Natural killer cell (primary cell): ENCODE results near the gene SORL1. TPM values are rescaled to one million over a fixed set of nuclear protein-coding genes. Genes with fewer than 3 reads are reported as not detected.
A peak's percentile ranks its signal among the peaks of the same experiment; 100 is the strongest.

ENCODE experiments used
- ATAC-seq, 3 donors: fragments of 150-1000 bp in 2 of 3; fragments of 200-7000 bp in 1 of 3; cut with Tn5 transposase; 1 replicate in 1 of 3; 2 replicates in 2 of 3; pipeline ENCODE4 v1.10.0; 2021; ENCODE audit warnings: mild to moderate bottlenecking in 2 of 3, moderate library complexity in 2 of 3
- DNase-seq, 2 donors: peaks; one replicate each; pipeline versions ENCODE4 v3.0.0 to v3.0.0-alpha.2; 2013 to 2021; ENCODE audit warnings: mixed read lengths in 1 of 2
- H3K27ac ChIP-seq: one replicate; pipeline ENCODE4 v1.5.1; 2013; ENCODE audit warnings: mild to moderate bottlenecking, low read length
- H3K27me3 ChIP-seq: one replicate; pipeline ENCODE4 v1.6.1; 2013; ENCODE audit warnings: low read length; ENCODE audit not compliant: control insufficient read depth, insufficient read depth
- H3K36me3 ChIP-seq: one replicate; pipeline ENCODE4 v1.6.1; 2013; ENCODE audit warnings: low read length; ENCODE audit not compliant: control insufficient read depth, insufficient read depth
- H3K4me1 ChIP-seq: one replicate; pipeline ENCODE4 v1.6.1; 2013; ENCODE audit warnings: low read length; ENCODE audit not compliant: control insufficient read depth, insufficient read depth
- H3K4me3 ChIP-seq: one replicate; pipeline ENCODE4 v1.5.1; 2013; ENCODE audit warnings: low read length
- H3K9me3 ChIP-seq: one replicate; pipeline ENCODE4 v1.6.1; 2013; ENCODE audit warnings: low read length; ENCODE audit not compliant: control insufficient read depth, insufficient read depth
- H3K27ac Mint-ChIP-seq, 2 donors: one replicate each; pipeline ENCODE4 v1.8.0; 2022; ENCODE audit warnings: mild to moderate bottlenecking in 2 of 2, mixed read lengths in 2 of 2, moderate library complexity in 1 of 2
- H3K27me3 Mint-ChIP-seq, 2 donors: one replicate each; pipeline ENCODE4 v1.8.0; 2022; ENCODE audit warnings: low read depth in 2 of 2, mixed read lengths in 2 of 2
- H3K36me3 Mint-ChIP-seq: one replicate; pipeline ENCODE4 v1.8.0; 2022; ENCODE audit warnings: mixed read lengths
- H3K4me1 Mint-ChIP-seq, 2 donors: one replicate each; pipeline ENCODE4 v1.8.0; 2022; ENCODE audit warnings: mixed read lengths in 2 of 2
- H3K4me3 Mint-ChIP-seq: one replicate; pipeline ENCODE4 v1.8.0; 2022; ENCODE audit warnings: mild to moderate bottlenecking, moderate library complexity, mixed read lengths
- H3K9me3 Mint-ChIP-seq, 2 donors: one replicate each; pipeline ENCODE4 v1.8.0; 2022; ENCODE audit warnings: mixed read lengths in 2 of 2
- WGBS: methylation state at CpG from one replicate; pipeline ENCODE4 v1.1.7; 2013; ENCODE audit warnings: missing lambda C conversion rate; ENCODE audit not compliant: insufficient coverage; 5-methylcytosine and 5-hydroxymethylcytosine counted together
- intact Hi-C: fragments of 100-400 bp; cut with micrococcal nuclease; formaldehyde crosslinking; loops from one replicate; pipeline ENCODE4 v1.14.2; 2022
- total RNA-seq, 4 donors: library from RNA; stranded (reverse); fragments of 120-200 nt in 1 of 4; gene quantifications; one replicate each; pipeline versions ENCODE4 v1.2.3 to v1.2.4, GENCODE V29; 2013 to 2022
- TF ChIP-seq, protein P1 (sequence below): fragments of 200-600 bp; IDR thresholded peaks from one replicate; pipeline ENCODE4 v1.8.0; 2022; ENCODE audit warnings: antibody characterized with exemption

The SORL1 gene
- total RNA-seq, 3 donors from 2014 or later (not counting 1 experiment from before 2014, with no cell fraction given), result 386 to 519 (median 456) TPM

DNA sequence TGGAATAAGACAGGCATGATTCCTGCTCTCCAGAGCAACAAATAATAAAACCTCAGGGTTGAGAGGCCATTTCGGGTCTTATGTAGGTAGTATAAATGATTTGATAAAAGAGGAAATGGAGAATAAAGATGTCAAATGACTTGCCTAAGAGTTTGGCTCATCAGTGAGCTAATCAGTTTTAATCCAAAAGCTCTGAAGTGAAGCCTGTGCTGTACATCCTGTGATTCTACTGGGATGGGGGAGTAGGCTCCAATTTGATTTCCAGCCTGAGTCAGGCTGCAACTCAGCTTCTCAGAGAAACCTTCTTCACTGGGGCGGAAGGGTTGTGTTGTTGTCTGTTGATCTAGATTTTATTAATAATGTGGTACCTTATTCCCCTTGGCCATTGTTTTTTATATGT is 192.9 kb downstream of the SORL1 start:
- no peaks in the 10 kb centered on the region for H3K9me3 ChIP-seq
- TF ChIP-seq, protein P1, sequence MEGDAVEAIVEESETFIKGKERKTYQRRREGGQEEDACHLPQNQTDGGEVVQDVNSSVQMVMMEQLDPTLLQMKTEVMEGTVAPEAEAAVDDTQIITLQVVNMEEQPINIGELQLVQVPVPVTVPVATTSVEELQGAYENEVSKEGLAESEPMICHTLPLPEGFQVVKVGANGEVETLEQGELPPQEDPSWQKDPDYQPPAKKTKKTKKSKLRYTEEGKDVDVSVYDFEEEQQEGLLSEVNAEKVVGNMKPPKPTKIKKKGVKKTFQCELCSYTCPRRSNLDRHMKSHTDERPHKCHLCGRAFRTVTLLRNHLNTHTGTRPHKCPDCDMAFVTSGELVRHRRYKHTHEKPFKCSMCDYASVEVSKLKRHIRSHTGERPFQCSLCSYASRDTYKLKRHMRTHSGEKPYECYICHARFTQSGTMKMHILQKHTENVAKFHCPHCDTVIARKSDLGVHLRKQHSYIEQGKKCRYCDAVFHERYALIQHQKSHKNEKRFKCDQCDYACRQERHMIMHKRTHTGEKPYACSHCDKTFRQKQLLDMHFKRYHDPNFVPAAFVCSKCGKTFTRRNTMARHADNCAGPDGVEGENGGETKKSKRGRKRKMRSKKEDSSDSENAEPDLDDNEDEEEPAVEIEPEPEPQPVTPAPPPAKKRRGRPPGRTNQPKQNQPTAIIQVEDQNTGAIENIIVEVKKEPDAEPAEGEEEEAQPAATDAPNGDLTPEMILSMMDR, result no peak
- Mint-ChIP-seq H3K27me3 (no peaks in the 10 kb centered on the region), H3K4me3 (no peak overlapping the region), H3K27ac (no peak overlapping the region), H3K36me3 (no peaks in the 10 kb centered on the region), H3K4me1 (peaks cover 2 to 14% of the 10 kb centered on the region in 2 donors), H3K9me3 (no peaks in the 10 kb centered on the region)
- H3K4me1 ChIP-seq, result peaks cover under 1% of the 10 kb centered on the region
- no peaks in the 10 kb centered on the region for H3K36me3 ChIP-seq
- no peak overlapping the region for H3K27ac ChIP-seq
- no peak for ATAC-seq
- DNase-seq, result no peak
- WGBS, result 92% methylated on average over 2 of the region's 2 CpGs
- intact Hi-C loops, result no loop called here
- no peak overlapping the region for H3K4me3 ChIP-seq
- H3K27me3 ChIP-seq, result no peaks in the 10 kb centered on the region

DNA sequence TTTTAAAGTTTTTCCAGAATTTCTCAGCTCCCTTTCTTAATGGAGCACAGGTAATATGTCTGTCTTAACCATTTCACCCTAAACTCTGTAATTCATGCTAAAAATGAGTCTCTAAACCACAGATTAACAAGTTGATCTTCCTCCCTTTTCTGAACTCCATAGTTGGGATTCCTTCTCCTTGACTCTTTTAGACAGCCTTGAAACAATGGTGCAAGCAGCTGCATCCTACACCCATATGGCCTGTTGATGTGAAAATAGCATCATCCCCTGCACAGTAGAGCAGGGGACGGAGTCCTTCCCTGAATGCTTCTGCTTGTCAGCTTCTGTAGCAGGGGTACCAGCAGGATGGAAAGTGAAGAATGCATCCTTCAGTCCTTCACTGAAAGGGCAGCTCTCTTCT is 193.5 kb downstream of the SORL1 start:
- Mint-ChIP-seq H3K9me3 (no peaks in the 10 kb centered on the region), H3K4me3 (no peak overlapping the region), H3K36me3 (no peaks in the 10 kb centered on the region), H3K4me1 (peaks cover 8 to 20% of the 10 kb centered on the region in 2 donors), H3K27me3 (no peaks in the 10 kb centered on the region), H3K27ac (no peak overlapping the region)
- intact Hi-C loops, result no loop called here
- ATAC-seq, result no peak
- Histone ChIP-seq H3K36me3 (no peaks in the 10 kb centered on the region), H3K27me3 (no peaks in the 10 kb centered on the region), H3K27ac (no peak overlapping the region), H3K4me3 (no peak overlapping the region), H3K9me3 (no peaks in the 10 kb centered on the region), H3K4me1 (peaks cover 7% of the 10 kb centered on the region)
- WGBS, result 100% methylated on average over 1 of the region's 1 CpG
- TF ChIP-seq, protein P1, result no peak
- no peak for DNase-seq

DNA sequence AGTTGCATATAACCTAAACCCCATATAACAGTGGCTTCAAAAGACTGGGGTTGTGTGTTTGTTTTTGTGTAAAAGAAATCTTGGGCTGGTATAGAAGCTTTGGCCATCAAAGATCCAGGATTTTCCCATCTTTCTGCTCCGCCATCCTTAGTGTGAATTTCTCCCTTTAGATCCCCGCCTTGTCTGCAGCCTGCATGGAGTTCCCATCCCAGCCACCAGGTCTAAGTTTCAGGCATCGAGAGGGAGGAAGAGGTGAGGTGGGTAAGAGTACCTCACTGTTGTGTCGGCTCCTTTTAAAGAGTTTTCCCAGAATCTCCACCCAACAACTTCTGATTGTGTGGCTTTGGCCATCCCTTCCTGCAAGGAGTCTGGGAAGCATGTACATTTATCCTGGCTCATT is 196.2 kb downstream of the SORL1 start:
- 95% methylated on average over 2 of the region's 4 CpGs for WGBS
- Mint-ChIP-seq H3K9me3 (no peaks in the 10 kb centered on the region), H3K36me3 (no peaks in the 10 kb centered on the region), H3K4me3 (no peak overlapping the region), H3K4me1 (peaks cover 17 to 30% of the 10 kb centered on the region in 2 donors), H3K27ac (no peak overlapping the region), H3K27me3 (no peaks in the 10 kb centered on the region)
- Histone ChIP-seq H3K27me3 (no peaks in the 10 kb centered on the region), H3K36me3 (no peaks in the 10 kb centered on the region), H3K9me3 (no peaks in the 10 kb centered on the region), H3K4me1 (peaks cover 14% of the 10 kb centered on the region), H3K27ac (no peak overlapping the region), H3K4me3 (no peak overlapping the region)
- TF ChIP-seq, protein P1, result no peak
- DNase-seq (no peak), ATAC-seq (no peak)
- intact Hi-C loops, result no loop called here

DNA sequence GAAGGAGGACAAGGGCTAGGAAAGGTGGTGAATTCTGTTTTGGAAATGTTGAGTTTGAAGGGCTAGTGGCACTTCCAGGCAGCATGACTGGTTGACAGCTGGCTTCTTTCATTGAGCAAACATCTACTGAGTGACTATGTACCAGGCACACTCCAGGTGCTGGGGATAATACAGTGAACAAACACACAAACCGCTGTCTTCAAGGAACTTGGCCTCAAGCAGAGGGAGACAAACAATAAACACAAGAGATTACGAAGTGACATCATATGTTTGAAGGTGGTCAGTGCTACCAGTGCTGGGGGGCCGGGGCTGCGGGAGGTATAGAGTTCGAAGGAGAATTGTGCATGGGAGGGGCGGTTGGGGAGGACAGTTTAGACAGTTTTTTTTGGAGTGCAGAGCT is 197.7 kb downstream of the SORL1 start:
- Mint-ChIP-seq H3K27ac (peak overlapping the region in 1 of 2 donors; percentile 11), H3K4me3 (no peak overlapping the region)

More for the DNA sequence above, 197.7 kb downstream of the SORL1 start:
- Histone ChIP-seq H3K27ac (no peak overlapping the region), H3K4me1 (peaks cover 14% of the 10 kb centered on the region), H3K4me3 (no peak overlapping the region), H3K9me3 (no peaks in the 10 kb centered on the region), H3K27me3 (no peaks in the 10 kb centered on the region), H3K36me3 (no peaks in the 10 kb centered on the region)
- Mint-ChIP-seq H3K27me3 (no peaks in the 10 kb centered on the region), H3K36me3 (no peaks in the 10 kb centered on the region), H3K9me3 (no peaks in the 10 kb centered on the region), H3K4me1 (peaks cover 17 to 30% of the 10 kb centered on the region in 2 donors)
- TF ChIP-seq, protein P1, result no peak
- WGBS, result 98% methylated on average over 6 of the region's 6 CpGs
- intact Hi-C loops, result no loop called here
- DNase-seq, result no peak
- no peak for ATAC-seq
